Measurements from ENCODE around the gene TMEM141. TPM values are rescaled to one million over a fixed set of nuclear protein-coding genes. Genes with fewer than 3 reads are reported as not detected.

TMEM141 gene
- total and polyA plus RNA-seq, 11 donors = 45.6 to 122 (median 66.9) TPM

- ATAC-seq (no peak), DNase-seq (peak in 1 of 5 donors; percentile 6)
- H3K4me1 ChIP-seq = peaks cover 0 to 11% (median 0%) of the 10 kb centered on the region in 12 donors
- intact Hi-C loops (cut with DNase I) = no loop called here
- no peak overlapping the region for H3K4me3 ChIP-seq
- H3K27me3 ChIP-seq = no peaks in the 10 kb centered on the region
- no peak for TF ChIP-seq CTCF (IDR thresholded peaks at IDR 0.05)
- TF ChIP-seq POLR2A (IDR thresholded peaks at IDR 0.05) = no peak
- WGBS, 4 donors = 87 to 99% (median 96%) methylated on average over 4 of the region's 4 CpGs
- no peak overlapping the region for H3K27ac ChIP-seq
- H3K36me3 ChIP-seq = no peaks in the 10 kb centered on the region
- H3K9me3 ChIP-seq = peaks cover 0 to 18% (median 0%) of the 10 kb centered on the region in 12 donors
Observed at GRCh38 chr9:136756134-136756438, 35.1 kb upstream of the TMEM141 start.

- Histone ChIP-seq H3K9me3 (peaks cover 0 to 11% (median 0%) of the 10 kb centered on the region in 12 donors), H3K36me3 (no peaks in the 10 kb centered on the region), H3K4me3 (no peak overlapping the region), H3K27me3 (no peaks in the 10 kb centered on the region), H3K27ac (no peak overlapping the region), H3K4me1 (peaks cover 0 to 13% (median 0%) of the 10 kb centered on the region in 12 donors)
- ATAC-seq = no peak
- 92 to 95% (median 94%) methylated on average over 18 of the region's 18 CpGs for WGBS, 4 donors
- TF ChIP-seq POLR2A (IDR thresholded peaks at IDR 0.05) (no peak), CTCF (IDR thresholded peaks at IDR 0.05) (no peak)
- DNase-seq = peak in 2 of 5 donors; percentile 16 to 61
- intact Hi-C loops (cut with DNase I) = no loop called here
Observed at GRCh38 chr9:136756836-136757235, 34.3 kb upstream of the TMEM141 start.

- no peak for ATAC-seq
- H3K9me3 ChIP-seq = peaks cover 0 to 10% (median 0%) of the 10 kb centered on the region in 12 donors
- intact Hi-C loops (cut with DNase I) = no loop called here
- no peak overlapping the region for H3K27ac ChIP-seq
- H3K36me3 ChIP-seq = no peaks in the 10 kb centered on the region
- H3K4me1 ChIP-seq = peaks cover 0 to 13% (median 0%) of the 10 kb centered on the region in 12 donors
- H3K27me3 ChIP-seq = peaks cover 0 to 2% (median 0%) of the 10 kb centered on the region in 9 donors
- 88 to 94% (median 92%) methylated on average over 18 to 20 of the region's 20 CpGs for WGBS, 4 donors
- TF ChIP-seq POLR2A (IDR thresholded peaks at IDR 0.05) = no peak
- TF ChIP-seq CTCF (IDR thresholded peaks at IDR 0.05) = no peak
- H3K4me3 ChIP-seq = no peak overlapping the region
- peak in 2 of 5 donors; percentile 6 to 60 for DNase-seq
Observed at GRCh38 chr9:136757328-136757727, 33.8 kb upstream of the TMEM141 start.

- Histone ChIP-seq H3K4me3 (no peak overlapping the region), H3K36me3 (no peaks in the 10 kb centered on the region), H3K9me3 (peaks cover 0 to 10% (median 0%) of the 10 kb centered on the region in 12 donors), H3K27me3 (peaks cover 0 to 5% (median 0%) of the 10 kb centered on the region in 9 donors), H3K4me1 (peaks cover 0 to 13% (median 0%) of the 10 kb centered on the region in 12 donors), H3K27ac (no peak overlapping the region)
- intact Hi-C loops (cut with DNase I) = no loop called here
- DNase-seq = peak in 2 of 5 donors; percentile 26 to 58
- TF ChIP-seq CTCF (IDR thresholded peaks at IDR 0.05) (no peak), POLR2A (IDR thresholded peaks at IDR 0.05) (no peak)
- no peak for ATAC-seq
- WGBS, 4 donors = 87 to 93% (median 91%) methylated on average over 10 to 20 of the region's 20 CpGs
Observed at GRCh38 chr9:136757751-136758140, 33.4 kb upstream of the TMEM141 start.

Measured in heart left ventricle (tissue), 16 donors.